RWPE1 (cell line): ENCODE data around the gene TCEAL3.
"Not testable (repeated sequence)": the region's sequence is repeated elsewhere in the genome, so short reads cannot be mapped to it uniquely, and the experiment has no call there.

Experiments
- CTCF ChIA-PET: fragments of 350-600 bp; sonication (Branson Sonifier 250); formaldehyde crosslinking; extraction: SDS; loops from one replicate; lab custom pipeline; 2021; lab: Yijun Ruan, JAX
- POLR2A ChIA-PET: fragments of 400-600 bp; formaldehyde crosslinking; extraction: SDS; loops from one replicate; lab custom pipeline; 2020; ENCODE audit warnings: antibody characterized with exemption; ENCODE audit not compliant: low non-redundant PET; lab: Yijun Ruan, JAX
- DNase-seq: peaks from one replicate; pipeline ENCODE4 v3.0.0; 2012; ENCODE audit warnings: low spot score
- H3K27ac ChIP-seq: fragments of 450-650 bp; 2 replicates; pipeline ENCODE4 v1.5.1; 2017
- CTCF ChIP-seq: fragments of 450-650 bp; conservative IDR thresholded peaks from 2 replicates; pipeline ENCODE4 v1.5.1; 2017; ENCODE audit warnings: low read depth, mild to moderate bottlenecking

The TCEAL3 gene

GRCh38 chrX:103635436-103635835, 27.7 kb downstream of the TCEAL3 start:
- no peak for TF ChIP-seq CTCF
- no peak for DNase-seq
- H3K27ac ChIP-seq, result no peak overlapping the region
- CTCF ChIA-PET, result interaction anchor here (0.6 kb wide), 1 partner anchor 53 kb away, joined by 3 read pairs; no protein-coding TSS in a partner anchor
- POLR2A ChIA-PET, result no interaction called here

GRCh38 chrX:103637604-103638338, 30.0 kb downstream of the TCEAL3 start:
- no peak overlapping the region for H3K27ac ChIP-seq
- POLR2A ChIA-PET, result no interaction called here
- CTCF ChIA-PET, result no interaction called here
- DNase-seq, result no peak
- no peak for TF ChIP-seq CTCF

GRCh38 chrX:103638479-103639346, 30.9 kb downstream of the TCEAL3 start:
- CTCF ChIA-PET, DNase-seq: not testable (repeated sequence)

DNA sequence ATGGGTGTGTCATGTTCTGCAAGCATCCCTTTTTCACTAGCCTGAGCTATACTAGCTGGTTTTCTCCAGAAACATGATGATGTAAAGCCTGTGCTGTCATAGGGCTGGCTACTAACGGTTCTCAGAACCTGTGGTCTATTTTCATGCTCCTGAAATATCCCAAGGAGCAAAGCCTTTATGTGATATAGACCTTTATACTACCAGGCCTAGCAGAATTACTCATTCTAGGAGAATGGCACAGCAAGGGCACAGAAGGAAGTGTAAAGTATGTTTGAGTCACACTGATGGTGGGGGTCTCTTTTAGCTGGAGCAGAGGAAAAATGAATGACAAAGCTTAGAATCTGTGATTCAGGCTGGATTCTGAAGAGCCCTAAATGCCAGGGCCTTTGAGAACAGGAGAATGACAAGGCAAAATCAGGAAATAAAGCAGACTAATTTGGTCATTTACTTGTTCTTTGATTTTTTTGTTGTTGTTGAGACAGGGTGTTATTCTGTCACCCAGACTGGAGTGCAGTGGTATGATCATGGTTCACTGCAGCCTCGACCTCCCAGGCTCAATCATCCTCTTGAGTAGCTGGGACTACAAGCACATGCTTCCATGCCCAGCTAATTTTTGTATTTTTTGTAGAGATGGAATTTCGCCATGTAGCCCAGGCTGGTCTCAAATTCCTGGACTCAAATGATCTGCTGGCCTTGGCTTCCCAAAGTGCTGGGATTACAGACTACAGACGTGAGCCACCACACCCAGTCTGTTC, 32.8 kb downstream of the TCEAL3 start:
- CTCF ChIA-PET, result no interaction called here
- POLR2A ChIA-PET, result no interaction called here
- TF ChIP-seq CTCF, result no peak
- no peak overlapping the region for H3K27ac ChIP-seq
- no peak for DNase-seq

More at GRCh38 chrX:103638479-103639346, 30.9 kb downstream of the TCEAL3 start:
- H3K27ac ChIP-seq, POLR2A ChIA-PET: not testable (repeated sequence)

DNA sequence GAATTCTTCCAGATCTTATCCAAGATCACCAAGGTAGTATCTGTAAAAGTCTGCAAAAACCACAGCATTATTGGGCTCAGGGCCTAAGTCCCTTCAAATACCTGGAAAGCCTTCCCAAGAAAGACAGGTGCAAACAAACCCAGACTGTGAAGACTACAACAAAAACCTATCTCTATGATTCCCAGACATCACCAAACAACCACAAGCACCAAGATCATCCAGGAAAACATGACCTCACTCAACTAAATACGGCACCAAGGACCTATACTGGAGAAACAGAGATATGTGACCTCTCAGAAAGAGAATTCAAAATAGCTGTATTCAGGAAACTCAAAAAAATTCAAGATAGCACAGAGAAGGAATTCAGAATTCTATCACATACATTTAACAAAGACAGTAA, 36.4 kb downstream of the TCEAL3 start:
- no peak for TF ChIP-seq CTCF
- ChIA-PET POLR2A (no interaction called here), CTCF (no interaction called here)
- no peak for DNase-seq
- no peak overlapping the region for H3K27ac ChIP-seq

GRCh38 chrX:103647630-103648029, 39.9 kb downstream of the TCEAL3 start:
- no peak for DNase-seq
- CTCF ChIA-PET, result no interaction called here
- no peak overlapping the region for H3K27ac ChIP-seq
- POLR2A ChIA-PET, result no interaction called here
- TF ChIP-seq CTCF, result no peak
